Stimulated activated CD4-positive, alpha-beta T cell treated with anti-CD3 and anti-CD28 coated beads, Interleukin-15, amount 100 ng/mL, for 48 hours (primary cell): ENCODE measurements around the gene KCNC1.

Source experiments
- DNase-seq, 2 donors: peaks; one replicate each; pipeline ENCODE4 v3.0.0-alpha.2; 2020; ENCODE audit warnings: low read depth in 2 of 2

KCNC1 gene

DNA sequence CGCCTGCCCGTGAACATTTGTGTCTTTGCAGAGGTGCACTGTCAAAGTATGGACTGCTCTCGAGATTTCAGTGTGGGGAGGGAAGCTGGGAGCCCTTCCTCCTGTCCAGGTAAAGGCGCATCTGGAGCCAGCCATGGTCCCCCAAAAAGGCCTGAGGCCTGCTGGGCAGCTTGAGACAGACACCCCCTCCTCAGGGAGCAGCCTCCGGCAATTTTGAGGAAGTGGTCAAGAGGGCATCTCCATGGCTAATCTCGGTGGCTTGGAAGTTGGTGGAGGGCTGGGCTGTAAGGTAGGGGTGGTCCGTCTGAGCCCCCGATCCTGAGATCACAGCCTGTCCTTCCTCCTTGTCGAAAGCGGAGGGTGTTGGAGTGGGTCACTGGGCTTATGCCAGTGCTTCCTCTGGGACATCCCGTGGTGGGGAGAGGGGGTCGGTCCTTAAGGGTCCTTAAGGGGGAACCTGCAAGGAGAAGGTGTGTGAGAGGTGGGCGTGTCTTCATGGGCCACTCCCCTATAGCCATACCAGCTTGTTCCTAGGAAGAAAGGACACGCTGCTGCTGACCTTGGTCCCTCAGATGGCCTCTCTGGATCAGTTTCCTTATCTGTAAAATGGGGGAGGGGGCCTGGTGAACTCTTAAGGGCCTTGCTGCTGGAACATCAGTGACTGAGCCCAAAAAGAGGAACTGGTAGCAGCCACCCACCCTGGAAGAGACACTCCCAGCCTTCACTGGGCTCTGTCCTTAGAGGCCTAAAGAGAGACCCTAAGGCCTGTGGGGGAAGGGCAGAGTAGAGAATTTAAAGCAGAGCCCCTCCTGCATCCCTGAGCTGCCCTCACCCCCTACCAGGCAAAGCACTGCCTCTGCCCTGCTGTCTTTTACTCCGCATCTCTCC, 2.6 kb downstream of the KCNC1 start:
- no peak for DNase-seq

DNA sequence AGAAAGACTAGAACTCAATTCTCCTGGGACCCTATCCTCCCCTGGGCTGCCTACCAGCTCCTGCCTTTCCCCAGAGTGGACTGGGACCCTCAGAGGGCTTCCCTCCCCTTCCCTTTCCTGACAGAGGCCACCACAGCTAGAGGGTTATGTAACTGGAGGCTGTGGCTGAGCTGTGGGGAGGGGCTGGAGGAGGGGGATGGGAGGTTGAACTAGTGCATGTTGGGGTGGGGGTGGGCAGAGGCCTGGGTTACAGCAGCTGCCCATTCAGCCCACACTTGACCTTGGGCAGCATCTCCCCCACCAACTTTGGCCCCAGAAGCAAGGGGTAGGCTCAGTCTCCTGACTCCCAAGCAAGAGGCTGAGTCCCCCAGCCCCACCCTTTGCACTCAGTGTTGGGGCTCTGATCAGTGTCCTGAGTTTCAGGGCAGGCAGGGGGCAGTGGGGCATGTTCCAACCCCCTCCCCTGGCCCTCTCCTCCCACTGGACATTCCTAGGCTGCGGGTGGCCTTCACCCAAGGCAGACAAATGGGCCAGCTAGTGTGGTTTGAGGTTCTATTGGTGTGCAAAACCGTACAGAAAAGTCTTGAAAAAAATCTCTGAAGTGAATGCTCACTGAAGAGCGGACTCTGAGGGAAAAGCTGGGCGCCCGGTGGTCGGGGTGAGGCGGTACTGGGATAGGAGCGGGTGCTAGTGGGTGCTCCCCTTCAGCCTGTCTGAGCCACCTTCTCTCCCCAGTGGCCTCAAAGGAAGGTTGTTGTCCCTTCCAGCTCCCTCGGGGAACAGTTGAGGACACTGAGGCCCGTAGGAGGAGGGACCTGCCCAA, 3.8 kb downstream of the KCNC1 start:
- no peak for DNase-seq

DNA sequence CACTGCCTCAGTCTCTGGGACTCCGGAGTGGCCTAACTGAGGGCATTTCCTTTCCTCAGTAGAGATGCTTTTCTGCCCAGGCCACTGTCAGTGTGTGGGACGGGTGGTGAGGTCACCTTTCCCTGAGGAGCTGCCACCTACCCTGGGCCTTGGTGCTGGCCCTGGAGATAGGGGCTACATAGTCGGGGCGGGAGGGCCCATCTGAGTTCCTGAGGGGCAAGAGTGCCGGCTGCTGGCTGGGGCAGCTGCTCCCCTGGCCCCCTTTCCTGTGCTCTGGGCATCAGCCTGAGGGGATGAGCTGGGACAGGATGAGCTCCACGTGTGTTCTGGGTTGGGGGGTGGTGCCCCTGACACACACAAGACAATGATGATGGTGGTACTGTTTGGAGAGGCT, 5.4 kb downstream of the KCNC1 start:
- DNase-seq, result no peak

DNA sequence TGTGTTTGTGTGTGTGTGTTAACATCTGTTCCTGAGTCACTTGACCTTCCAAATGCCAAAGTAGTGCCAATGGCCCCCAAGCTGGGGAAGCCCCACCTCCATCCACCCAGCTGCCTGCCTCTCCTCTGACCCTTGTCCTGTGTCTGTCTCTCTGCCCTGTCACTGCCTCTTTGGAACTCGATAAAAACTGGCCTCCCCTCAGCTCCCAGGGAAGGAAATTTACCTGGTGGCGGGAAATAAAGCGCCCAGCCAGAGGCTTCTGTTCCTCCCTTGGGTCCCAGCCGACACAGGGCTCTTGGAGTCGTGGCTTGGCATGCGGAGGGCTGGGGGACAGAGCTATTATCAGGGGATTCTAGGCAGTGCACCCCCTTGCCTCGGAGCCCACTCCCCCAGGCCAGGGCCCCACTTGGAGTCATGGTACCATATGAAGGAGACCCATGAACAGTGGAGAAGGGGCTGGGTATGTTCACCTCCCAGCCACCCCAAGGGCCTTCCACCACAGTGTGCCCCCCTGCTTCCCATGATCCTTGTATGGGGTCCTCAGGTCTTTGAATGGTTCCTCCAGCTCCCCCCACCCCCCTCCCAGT, 6.2 kb downstream of the KCNC1 start:
- no peak for DNase-seq

DNA sequence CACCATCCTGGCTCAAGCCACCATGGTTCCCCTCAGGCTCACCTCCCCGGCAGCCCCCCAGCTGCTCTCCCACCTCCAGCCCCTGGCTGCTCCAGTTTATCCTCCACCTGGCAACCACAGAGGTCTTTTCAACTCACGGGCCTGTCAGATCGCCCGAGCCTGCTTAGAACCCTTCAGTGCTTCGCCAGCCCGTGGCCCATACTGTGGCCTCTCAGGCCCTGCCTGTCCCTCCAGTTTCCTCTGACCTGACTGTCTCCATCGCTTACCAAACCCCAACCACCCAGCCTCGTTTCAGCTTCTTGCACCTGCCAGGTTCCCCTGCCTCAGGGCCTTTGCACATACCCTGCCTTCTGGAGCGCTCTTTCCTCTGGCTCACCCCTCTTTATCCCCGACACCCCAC, 6.9 kb downstream of the KCNC1 start:
- no peak for DNase-seq

DNA sequence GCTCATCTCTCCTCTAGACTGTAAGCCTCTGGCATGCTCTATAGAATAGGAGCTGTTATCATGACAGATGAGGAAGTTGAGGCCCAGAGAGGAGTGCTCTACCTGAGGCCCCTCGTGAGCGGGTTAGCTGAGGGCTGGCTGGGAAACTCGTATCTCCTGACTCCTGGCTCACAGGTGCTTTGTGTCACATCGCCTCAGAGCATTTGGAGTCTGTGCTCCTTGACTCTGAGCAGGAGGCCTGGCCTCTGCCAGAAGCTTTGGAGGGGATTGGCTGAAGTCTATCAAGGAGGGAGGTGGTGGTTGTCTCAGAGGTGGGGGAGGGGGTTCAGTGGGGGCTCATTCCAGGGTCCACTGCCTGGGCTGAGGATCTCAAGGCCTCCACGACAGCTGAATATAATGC, 7.4 kb downstream of the KCNC1 start:
- DNase-seq, result no peak

DNA sequence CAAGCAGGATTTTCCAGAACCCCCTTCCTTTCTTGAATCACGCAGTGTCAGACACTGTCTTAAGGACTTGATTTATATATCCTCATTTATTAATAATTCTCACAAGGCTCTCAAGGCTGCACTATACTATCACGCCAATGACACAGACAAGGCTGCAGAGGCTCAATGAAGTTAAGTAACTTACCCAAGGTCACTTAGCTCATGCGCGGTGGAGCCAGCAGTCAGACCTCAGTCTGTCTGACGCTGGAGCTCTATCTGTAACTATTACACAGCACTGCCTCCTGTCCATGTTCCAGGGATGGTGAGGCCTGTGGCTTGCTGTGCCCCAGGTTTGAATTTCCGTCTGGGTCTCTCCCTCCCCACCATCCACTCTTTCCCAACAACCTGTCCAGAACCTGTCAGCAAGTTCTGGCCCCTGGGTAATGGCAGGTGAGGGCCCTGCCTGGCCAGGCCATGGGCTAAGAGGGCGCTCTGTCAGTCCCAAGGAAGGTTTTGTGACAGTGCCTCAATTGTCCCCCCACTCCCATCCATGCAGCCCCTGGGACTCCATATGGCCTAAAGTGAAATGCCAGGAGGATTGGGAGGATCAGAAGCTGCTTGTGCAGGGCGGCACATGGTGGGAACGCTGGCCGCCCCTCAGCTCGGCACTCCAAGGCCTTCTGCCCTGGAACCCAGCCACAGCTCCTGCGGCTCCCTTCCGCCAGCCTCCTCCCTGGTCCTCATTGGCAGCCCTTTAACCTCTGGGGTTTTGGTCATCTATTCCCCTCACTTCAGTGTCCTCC, 8.6 kb downstream of the KCNC1 start:
- DNase-seq, result no peak

DNA sequence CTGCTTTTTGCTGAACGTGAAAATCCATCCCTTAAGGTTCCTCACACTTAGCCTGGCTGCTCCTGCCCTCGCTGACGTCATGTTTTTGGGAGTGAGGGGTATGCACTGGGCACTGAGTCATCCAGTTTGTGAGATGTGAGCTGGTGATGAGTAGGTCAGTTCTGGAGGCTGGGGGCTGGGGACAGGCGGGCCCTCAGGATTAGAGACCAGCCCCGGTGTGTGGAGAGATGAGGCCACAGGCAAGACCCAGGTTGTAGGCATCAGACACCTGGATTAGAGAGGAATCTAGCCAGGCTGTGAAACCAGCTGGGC, 9.2 kb downstream of the KCNC1 start:
- DNase-seq, result no peak

DNA sequence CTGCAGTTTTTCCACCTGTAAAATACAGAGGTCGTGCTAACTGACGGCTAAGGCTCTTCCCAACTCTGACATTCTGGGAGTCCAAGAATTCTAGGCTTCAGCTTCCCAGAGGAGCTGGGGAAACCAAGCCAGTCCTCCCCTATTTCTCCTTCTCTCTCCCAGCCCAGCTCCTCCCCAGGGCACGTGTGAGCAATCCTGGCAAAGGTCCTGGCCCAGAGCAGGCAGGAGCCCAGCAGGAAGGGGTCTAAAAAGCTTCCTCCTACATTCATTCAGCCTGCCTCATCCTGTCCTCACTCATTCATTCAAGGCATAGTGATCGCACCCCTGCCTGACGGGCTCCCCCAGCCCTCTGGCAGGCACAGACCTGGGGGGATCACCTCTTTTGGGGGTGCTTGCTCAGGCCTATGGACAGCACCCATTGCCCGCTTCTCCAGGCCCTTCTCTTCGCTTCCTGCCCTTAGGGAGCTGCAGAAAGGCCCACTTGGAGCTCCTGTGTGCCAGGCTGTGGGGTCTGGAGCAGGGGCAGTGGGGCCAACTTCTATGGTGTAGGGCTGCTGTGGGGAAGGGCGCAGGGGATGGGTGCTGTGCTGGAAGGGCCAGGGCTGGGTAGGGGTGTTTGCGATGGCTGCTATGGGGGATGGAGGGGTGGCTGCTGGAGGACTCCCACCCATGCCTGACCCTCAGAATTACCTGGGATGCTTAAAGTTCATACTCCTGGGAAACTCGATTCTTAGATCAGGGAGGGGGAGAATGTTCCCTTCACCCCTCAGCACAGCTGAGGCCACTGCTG, 9.8 kb downstream of the KCNC1 start:
- DNase-seq, result no peak

DNA sequence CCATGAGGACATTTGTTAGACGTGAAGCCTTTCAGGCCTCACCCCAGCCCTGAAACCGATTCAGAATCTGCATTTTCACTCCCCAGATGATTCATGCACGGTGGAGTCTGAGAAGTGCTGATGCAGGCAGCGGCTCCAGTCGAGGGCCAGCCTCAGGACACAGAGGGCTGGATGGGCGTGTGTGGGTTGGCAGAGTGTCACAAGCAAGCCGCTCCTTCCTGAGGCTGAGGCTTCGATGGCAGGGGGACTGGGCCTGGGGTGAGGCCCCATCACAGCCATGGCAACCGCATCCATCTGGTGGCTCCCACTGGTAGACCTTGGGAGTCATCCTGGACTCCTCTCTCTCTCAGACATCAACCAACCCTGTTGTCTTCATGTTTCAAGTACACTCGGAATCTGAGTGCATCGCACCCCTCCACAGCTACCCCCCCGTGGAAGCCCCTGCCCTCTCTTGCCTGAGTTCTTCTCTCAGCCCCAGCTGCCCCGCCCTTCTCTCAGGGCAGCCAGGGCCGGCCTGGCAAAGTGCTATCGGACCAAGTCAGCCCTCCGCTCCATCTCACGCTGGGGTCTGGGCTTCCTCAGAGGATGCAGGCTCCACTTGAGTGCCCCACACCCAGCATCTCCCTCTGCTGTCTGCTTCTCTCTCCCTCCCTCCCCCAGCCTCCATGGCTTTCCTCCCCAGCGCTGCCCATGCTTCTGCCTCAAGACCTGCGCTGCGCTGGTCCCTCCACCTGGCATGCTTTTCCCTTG, 10.6 kb downstream of the KCNC1 start:
- no peak for DNase-seq

DNA sequence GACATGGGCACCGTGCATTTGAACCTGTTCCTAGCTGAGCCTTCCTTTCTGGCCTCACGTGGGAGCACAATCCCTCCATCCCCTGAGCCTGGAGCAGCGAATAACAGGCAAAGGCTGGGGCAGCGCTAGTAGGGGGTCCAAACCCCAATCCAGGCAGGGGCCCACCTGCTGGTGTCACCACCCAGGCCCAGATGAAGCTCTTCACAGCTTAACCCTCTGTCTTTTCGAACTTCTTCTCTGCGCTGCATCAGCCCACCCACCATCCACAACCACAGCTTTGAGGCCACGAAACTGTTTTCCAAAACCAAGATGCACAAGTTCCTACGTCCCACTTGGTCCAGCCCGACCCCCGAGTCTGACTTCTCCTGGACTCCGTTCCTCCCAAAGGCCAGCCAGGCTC, 11.5 kb downstream of the KCNC1 start:
- DNase-seq, result no peak

DNA sequence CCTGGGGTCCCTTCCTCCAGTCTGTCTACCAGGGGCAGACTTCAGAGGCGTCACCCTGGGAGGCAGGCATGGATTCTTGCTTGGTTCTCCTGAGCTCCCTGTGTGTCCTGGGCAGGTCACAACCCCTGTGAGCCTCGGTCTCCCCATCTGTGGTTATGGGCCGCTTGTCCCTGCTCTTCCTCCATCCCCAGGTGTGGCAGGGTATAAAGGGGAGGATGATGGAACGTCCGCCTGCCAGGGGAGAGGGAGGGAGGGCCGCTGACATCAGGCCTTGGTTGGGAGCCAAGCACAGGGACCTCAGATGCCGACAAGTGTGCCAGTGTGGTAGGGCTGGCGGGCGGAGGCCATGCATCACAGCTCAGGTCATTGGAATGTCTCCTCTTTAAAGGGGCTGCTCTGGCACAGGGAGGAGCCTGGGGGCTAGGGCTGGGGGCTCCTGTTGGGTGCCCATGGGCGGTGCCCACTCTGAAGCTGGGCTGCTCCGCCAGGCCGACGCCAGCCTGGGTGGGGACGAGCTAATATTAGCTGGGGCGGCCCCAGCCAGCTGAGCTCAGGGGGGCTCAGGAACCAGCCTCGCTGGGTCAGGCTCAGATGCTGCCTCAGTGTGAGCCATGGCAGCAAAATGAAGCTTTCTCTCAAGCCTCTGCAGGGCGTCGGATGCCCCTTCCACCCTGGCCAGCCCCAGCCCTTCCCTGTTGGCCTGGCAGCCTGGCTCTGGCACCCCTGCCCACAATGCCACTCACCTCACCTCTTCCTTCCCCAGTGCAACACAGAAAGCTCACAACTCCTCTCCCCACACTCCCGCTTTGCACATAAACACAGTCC, 12.8 kb downstream of the KCNC1 start:
- no peak for DNase-seq

DNA sequence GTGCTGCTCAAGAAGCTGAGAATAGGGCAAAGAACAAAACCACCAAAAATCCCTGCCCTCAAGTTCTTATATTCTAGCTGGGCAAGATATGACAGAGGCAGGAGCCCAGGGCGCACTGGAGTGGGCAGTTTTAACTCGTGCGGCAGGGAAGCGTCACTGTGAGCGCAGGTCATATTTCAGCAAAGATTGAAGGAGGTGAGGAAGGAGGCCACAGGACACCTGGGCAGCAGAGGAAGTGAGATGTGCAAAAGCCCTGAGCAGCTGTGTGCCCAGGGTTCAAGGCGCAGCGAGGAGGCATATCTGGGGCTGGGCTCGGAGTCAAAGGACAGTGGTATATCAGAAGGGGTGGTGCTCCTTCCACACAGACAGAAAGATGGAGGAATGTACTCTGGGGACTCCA, 13.5 kb downstream of the KCNC1 start:
- no peak for DNase-seq

DNA sequence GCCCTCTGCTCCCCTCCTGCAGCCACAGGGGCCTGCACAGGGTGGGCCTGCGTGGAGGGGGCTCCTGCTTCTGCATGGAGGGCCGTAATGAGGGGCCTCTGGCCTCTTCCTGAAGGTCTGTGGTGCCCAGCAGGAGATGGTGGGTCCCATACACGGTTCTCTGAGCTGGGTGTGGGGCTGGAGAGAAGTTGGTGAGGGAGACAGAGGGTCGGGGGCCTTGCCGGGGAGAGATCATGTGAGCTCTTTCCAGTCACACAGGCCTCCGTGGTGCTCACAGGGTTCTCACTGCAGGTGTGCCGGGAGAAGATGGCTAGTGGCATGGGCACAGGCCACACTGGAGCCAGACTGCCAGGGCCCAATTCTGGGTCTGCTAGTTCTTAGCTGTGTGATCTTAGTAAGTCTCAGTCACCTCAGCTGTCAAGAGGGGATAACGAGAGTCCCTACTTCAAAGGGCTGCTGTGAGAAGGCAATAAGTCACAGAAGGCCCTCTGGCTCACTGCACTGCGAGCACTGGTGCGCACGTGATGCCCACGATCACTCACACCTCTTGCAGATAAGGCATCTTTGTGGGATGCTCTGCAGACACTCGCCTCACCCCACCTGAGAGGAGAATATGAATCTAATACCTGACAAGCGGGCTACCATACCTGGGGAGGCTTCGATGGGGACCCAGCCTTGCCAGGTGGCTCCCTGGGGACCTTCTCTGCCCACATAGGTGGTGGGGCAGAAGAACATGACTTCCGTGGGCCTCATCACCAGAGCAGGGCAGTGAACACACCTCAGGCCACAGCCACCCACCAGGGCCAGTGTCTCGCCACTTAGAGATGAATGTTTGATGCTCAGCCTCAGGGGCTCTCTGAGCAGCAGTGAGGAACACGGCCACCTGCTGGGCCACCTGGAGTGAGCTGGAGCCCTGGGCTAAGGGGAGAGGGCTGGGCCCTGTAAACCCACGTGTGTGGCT, 14.5 kb downstream of the KCNC1 start:
- no peak for DNase-seq

DNA sequence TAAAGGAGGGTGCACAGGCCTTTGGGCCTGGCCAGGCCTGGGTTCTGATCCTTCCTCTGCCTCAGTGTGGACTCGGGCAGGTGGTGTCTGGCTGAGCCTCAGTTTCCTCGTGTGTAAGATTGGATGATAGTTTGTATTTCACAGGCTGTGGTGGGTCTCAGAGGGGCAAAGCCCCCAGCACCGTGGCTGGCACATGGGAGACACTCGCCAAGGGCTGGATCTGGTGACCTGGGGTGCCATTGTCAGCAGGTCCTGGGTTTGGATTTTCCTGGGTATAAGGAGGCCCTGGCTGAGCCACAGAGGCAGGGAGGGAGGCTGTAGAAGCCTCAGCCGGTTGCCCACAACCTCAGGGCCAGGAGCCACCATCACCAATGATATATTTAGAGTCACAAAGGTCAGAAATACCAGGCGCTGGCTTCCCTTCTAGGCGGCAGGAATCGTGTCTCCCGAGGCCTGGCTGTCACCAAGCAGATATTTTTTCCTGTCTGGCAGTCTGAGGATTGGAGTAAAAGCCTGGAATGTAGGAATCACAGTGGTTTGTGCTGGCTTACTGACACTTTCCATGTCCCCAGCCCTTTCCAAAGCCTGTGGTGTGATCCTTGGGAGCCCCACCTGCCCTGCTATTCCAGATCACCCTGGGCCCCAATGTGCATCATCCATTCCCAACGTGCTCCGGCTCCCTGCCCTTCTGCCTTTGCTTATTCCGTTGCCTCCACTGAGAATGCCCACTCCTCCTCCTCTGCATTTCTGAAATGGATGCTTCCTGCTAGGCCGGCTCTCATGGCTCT, 15.6 kb downstream of the KCNC1 start:
- DNase-seq, result no peak

DNA sequence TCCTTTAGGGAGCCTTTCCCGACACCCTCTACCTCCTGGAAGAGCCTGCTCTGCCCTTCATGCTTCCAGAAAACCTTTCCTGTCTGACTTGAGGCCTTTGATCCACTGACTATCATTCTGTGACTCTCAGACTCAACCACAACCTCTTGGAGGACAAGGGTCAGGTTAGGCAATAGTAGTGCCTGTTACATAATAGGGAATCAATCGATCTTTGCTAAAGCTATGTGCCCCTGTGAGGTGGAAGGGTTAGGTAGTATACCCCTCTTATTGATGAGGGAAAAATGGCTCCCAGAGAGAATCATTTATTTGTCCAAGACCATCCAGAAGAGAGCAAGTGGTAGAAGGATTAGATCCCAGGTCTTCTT, 16.2 kb downstream of the KCNC1 start:
- DNase-seq, result no peak

DNA sequence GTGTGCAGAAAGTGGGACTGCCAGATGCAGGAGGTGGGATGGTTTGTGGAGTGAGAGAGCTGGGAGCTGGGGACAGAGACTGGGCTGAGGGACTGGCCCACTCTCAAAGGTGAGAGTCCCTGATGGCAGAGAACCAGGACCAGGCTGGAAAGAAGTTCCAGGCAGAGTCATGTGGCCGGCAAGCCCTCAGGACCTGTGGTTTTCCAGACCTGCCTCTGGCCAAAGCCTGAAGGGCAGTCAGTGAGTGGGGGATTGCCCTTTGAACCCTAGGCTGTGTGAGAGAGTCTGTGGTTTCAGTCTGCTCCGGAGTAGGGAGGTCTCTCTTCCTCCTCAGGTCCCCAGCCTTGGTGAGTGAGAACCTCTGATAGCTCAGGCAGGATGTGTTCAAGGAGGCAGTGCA, 17.0 kb downstream of the KCNC1 start:
- DNase-seq, result no peak

DNA sequence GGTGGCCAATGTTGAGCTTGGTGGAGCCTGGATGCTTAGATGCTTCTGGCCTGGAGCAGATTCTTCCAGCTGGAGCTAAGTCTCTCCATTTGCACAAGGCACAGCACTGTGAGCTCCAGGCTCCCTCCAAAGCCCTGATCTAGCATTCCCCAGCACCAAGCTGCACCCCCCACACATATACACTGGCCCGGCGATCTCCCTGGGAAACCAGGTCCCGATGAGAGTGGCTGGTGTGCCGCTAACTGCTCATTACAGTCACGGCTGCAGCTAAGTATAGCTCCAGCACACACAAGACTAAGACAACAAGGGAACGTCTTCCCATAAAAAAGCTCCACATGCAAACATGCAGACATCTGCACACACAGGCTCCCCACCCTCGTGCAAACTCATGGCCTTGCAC, 17.6 kb downstream of the KCNC1 start:
- DNase-seq, result no peak
